GM19467 (cell line): ENCODE measurements around the gene MEGF6.
A peak's percentile ranks its signal among the peaks of the same experiment; 100 is the strongest.

Experiments used
- ATAC-seq: cut with Tn5 transposase; IDR thresholded peaks from one replicate; pipeline ENCODE4 v1.9.1; 2021; ENCODE audit warnings: mild to moderate bottlenecking, moderate library complexity; ENCODE audit not compliant: unreplicated experiment

Gene MEGF6

DNA sequence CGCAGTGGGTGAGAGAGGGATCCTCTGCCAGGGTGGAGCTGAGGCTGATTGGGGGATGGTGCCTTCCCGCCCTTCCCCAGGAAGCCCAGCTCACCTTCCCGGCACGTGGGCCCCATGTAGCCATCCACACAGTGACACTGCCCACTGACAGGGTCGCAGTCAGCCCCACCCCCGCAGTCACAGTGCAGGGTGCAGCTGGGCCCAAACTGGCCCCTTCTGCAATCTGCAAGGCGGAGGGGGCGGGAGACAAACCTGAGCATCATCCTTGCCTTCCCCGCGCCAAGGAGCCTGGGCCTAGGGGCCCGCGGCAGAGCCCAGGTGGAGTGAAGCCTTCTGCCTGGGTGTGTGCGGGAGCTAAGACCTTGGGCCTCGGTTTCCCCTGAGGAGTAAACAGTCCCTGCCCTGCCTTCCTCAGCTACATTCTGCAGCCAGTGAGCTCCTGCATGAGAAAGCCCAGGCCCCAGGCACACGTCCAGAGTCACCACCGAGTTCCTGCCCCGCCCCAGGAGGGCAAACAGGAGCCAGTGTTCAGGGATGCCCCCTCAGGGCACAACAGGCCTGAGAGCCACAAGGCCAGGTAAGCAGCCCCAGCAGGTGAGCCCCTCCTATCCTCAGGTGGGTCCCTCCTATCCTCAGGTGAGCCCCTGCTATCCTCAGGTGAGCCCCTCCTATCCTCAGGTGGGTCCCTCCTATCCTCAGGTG, 118.6 kb downstream of the MEGF6 start:
- ATAC-seq: no peak

DNA sequence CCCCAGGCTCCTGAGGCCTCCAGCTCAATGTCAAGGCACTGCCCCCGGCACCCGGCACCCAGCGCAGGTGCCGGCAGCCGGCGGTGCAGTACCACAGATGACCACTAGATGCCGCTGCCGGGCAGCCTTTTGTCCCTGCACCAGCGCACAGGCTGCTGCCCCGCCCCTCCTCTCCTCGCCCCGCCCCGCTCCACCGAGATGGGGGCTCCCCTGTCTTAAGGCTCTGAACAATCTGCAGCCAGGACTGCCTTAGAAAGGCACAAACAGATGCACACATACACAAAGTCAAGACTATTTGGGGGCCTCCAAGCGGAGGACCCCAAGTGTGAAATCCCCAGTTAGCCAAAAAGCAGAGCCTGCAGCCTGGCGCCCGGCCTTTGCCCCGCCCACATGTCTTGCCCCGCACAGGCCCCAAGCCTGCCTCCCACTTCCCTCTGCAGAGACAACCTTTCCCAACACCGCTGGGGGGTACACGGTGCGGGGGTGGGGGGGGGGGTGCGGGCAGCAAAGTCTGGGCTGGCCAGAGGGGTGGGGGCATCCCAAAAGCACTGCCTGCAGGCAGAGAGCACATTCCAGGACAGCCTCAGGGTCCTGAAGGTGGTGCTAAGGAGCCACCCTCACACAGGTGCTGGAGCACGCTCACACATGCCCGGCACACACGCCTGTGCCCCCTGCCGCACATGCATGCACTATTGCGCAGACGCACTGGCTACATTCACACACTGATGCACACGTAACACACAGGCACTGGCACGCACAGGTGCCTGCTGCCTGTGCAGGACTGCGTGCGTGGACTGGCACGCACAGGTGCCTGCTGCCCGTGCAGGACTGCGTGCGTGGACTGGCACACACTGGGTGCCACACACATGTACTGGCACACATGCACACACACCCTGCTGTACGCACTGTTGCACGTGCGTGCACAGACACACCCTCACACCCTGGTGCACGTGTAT, 119.7 kb downstream of the MEGF6 start:
- ATAC-seq: peak; percentile 74

DNA sequence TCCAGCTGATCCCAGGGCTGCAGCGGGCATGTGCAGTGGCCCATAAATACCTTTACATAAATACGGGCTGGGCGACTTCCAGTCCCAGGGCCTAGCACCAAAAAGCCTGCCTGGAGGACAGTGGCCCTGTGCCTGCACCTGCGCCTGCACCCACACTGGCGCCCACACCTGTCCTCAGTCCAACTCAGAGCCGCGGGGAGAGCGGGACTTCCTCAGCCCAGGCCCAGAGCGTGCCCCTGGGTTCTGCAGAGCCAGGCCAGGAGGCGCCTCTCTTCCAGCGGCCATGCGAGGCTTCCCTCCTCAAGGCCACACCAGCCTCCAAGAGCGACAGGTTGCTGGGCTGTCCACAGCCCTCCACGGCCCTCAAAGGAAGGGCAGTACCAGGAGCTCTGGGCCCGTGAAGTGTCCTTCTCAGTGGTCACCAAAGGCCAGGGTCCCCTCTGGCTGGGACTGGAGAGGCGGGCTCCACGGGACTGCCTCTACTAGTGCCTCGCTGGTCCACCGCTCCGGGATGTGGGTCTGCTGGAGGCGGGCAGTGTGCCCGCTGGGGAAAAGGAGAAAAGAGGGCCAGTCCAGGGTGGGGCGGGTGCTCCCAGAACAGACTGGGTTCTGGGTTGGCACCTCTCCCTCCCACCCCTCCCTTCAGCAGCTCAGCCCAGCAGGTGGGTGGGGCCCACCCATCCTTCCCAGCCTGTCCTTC, 121.1 kb downstream of the MEGF6 start:
- no peak for ATAC-seq

DNA sequence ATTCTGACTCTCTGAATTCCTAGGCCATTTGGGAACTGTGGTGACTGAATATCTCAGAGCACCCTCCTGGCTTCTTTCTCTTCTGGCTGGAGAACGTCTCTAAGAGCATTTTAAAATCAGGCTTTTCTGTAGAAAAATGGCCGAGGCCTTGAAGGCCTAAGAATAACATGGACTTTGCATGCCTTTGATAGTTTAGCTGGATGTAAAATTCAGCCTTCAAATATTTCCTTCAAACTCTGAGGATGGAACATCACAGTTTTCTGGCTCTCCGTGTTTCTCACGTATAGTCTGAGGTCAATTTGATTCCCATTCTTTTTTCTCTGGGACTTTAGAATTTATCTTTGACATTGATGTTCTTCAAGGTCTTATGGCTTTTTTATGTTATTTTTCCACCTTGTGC, 122.9 kb downstream of the MEGF6 start:
- no peak for ATAC-seq

DNA sequence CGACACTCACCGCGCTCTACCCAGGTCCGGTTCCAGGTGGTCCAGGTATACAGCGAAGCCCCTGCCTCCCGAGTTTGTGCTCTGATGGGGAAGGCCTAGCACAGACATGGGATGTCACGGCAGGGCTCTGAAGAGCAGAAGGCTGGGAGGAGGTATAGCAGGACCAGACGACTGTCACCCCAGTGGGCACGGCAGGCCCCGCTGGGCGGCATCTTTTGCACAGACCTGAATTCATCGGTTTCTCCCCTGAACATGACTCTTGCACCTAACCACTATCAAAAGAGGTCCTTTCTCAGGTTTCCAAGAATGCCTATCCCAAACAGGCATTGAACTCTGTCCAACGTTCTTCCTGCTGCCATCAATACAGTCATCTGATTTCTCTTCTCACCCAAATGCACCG, 126.3 kb downstream of the MEGF6 start:
- no peak for ATAC-seq

DNA sequence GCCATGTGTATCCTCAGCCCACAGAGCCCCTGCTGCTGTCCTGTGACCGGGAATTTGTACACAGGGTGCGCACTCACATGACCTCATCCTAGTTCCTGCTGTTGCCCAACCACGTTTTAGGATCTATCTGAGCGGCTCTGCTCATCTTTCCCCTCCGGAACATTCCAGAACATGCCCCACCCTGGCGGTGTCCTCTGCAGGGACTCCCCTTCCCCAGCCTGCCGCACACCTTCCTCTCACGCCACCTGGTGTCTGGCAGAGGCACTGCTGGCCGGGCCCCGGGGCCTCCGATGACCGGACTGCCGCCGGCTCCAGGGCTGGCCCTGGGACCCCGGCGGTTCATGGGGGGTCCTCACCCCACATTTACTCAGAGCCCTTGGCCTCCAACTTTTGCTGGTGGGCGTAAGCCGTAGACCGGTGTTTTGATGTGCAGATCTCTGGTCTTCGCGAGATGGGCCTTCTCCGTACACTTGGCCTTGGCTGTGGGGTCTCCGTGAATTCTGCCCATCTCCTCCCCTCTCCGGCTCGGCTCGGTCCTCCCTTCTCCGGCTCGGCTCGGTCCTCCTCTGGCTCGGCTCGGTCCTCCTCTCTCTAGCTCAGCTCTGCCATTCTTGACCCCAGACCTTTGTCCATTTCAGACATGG, 127.4 kb downstream of the MEGF6 start:
- no peak for ATAC-seq

DNA sequence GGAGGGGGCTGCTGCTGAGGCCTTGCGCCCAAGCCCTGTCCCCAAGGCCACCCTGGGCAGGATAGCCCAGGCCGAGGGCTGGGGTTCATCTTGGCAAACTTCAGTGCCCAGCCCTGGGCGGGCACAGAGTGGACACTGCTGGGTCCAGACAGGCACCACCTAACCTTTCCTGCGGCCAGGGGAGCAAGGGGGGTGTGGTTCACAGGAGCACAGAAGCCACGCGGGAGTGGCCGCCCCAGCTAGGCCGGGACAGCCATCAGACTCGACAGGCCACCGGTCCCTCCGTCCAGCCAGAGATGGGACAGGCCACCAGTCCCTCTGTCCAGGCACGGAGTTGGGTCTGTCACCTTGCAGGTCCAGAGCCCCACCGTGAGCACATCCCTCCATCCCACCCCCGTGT, 127.9 kb downstream of the MEGF6 start:
- no peak for ATAC-seq

DNA sequence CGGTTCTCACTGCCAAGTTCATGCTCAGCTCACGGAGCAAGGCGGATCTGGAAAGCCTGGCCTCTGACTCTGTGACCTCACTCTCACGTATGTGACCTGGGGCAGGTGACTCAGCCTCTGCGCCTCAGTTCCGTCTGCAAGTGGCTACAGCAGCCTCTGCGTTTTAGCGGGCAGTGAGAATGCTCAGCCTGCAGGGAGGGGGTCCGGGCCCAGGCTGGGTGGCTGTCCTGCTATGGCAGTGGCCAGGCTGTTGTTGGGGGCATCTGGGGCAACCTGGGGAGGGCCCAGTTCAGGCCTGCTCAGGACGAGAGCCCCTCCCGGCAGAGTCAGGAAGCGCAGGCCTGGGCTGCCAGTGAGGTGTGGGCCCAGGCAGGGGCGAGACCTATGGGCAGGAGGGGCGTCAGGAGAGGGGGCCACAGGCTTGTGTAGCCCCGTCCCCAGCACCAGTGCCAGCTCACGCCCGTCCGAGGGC, 128.9 kb downstream of the MEGF6 start:
- ATAC-seq: no peak

DNA sequence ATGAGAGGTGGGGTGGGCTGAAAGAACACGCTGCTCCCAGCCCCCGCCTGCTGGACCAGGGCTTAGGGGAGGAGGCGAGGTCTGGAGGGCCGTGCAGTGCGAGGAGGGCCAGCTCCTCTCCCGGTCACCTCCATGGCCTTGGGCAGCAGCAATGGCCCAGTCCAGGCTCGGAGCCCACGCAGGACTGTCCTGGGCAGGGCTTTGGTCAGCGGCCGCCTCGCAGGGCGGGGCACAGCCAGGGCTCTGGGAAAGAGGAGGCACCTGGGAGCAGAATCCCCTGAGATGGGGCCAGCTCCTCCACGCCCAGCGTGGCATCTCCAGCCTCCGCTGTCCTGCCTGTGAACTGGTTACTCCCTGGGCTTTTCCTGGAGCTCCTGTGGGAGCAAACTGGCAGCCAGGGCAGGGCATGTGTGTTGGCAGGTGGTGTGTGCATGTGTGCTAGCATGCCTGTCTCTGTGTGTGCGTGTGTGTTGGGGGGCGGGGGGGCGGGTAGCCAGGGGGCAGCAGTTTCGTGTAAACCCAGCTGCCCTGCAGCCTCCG, 129.4 kb downstream of the MEGF6 start:
- ATAC-seq: no peak

DNA sequence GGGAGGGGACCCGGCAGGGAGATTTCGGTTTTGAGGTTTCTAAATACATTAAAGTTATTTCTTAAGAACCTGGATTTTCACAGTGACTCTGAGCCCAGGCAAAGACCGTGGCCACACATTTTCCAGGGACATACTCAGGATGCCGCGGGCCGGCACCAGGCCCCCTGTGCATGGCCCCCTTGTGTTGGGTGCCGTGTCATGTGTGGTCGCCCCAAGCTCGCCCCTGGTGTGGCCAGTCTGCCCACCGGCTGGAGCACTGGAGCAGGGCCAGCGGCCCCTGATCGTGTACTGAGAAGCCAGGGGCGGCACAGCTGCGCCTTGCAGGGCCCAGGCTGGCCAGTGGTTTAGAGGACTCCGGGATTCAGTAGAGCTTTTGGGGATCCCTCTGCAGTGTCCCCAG, 130.3 kb downstream of the MEGF6 start:
- no peak for ATAC-seq

DNA sequence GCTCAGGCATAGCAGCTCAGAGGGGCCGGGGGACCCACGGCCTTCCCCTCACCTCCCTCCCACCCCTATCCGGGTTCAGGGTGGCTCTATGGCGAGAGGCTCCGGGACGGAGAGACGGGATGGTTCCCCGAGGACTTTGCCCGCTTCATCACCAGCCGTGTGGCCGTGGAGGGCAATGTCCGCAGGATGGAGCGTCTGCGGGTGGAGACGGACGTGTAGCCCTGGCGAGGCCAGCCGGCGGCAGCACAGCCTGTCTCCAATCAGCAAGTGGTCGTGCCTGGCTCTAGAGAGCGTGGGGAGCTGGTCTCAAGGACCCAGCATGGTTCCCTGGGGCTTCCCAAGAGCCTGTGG, 131.0 kb downstream of the MEGF6 start:
- ATAC-seq: no peak

DNA sequence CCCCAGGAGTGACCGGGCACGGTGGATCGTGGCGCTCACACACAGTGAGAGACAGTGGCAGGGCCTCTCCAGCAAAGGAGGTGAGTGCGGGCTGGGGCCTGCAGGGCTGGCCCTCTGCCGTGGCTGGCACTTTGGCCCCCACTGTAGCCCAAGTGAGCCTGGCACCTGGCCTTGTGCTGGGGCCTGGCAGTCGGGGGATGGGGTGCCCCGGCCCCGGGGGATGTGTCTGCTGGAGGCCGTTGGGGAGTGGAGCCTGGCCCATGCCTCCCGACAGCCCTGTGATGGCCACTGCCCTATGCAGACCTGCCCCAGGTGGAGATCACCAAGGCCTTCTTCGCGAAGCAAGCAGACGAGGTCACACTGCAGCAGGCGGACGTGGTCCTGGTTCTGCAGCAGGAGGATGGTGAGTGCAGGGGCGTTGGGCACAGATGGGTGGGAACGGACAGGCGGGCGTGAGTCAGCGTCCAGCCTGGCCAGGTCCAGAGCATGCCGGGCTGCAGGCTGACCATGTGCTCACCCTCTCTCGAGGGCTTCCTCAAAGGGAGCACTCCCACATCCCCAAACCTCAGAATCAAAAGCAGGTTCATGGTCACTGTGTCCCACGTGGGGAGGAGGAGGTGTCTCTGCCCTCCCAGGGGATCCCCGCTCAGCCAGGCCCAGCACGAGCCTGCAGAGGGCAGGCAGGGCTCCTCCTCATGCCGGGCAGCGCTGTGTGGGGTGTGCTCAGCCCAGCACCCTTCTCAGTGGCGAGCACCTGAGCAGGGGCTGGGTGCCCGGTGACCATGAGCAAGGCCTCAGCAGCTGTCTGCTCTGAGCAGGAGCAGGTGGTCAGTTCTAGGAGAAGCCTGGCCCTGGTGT, 131.6 kb downstream of the MEGF6 start:
- ATAC-seq: no peak

DNA sequence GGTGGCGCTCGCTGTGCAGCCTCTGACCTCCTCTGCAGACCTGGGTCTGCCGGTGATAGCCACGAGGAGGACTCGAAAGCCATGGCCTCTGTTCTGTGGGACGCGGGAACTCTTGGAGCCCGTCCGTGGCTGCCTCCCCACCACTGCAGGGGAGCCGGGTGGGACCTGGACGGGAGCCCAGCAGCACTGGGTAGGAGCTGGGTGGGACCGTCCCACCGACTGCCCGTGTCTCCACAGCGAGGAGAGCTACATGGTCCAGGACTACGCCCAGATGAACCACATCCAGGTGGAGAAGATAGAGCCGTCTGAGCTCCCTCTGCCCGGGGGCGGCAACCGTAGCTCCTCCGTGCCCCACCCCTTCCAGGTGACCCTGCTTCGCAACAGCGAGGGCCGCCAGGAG, 133.1 kb downstream of the MEGF6 start:
- no peak for ATAC-seq

DNA sequence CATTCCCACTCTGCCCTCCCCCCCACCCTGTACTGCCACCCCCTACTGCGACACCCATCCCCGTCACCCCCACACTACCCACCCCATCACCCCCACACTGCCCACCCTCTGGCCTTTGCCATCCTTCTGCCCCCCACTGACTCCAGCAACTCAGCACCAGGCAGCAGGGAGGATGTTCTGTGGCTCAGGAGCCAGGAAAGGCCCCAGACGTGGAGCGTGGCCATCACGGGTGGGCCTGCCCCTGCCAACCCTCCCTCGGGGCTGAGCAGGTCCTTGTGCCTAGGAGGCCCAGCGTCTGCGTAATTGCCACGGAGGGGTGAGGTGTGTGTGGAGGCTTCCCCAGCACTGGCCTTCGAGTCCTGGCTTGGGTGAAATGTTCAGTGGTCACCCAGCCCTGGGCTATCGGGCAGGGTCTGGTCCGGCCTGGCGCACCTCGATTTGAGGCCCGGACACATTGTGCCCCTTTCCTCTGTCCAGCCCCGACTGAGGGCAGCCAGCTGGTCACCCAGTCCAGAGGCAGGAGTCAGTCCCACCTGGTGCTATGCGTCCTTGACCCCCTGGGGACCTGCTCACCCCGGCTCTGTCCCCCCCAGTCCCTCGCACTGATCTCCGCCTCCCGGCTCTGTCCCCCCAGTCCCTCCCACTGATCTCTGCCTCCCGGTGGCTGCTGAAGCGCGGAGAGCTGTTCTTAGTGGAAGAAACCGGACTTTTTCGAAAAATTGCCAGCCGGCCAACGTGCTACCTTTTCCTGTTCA, 133.9 kb downstream of the MEGF6 start:
- no peak for ATAC-seq

DNA sequence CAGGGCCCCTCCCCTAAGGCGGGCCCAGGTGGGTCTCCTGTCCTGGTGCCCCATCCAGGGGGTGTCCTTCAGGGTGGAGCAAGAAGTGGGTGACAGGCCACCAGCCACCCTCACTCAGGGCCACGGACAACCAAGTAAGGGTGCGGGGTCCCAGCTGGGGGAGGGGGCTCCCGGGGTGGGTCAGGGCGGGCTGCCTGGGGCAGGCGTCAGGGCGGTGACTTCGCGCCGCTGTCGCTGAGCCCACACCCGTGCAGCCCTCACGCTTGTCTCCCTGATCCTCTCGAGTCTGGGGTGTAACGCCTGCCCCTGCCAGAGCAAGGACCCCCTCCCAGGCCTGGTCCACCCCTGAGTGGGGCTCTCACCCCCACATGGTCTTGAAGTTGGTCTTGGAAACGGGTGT, 134.6 kb downstream of the MEGF6 start:
- ATAC-seq: no peak

DNA sequence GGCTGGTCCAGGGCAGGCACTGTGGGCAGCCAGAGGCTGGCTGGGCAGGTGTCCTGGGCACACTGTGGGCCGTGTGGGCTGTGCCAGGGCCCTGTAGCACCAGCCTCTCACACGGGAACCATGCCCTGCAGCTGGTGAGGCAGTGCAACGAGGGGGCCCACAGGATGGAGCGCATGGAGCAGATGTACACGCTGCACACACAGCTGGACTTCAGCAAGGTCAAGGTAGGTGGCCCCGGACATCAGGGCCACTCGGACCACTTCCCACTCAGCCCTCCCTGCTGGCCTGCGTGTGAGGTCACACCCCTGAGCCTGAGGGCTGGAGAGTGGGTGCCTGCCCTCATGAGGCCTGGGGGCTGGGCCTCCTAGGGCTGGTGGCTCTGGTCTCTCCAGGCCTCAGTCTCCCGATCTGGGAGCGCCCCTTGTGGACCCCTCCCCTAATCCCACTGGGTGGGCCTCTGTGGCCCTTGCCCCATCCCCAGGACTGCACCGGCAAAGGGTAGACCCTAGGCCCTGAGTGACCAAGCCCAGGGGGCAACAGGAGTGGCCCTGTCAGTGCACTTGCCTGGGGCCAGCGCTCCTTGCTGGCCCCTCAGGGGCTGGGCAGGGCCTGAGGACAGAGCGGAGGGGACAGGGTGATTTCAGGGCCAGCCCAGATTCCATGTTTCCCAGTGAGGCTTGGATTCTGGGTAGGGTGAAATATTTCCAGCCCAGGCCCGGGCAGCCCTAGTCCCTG, 135.3 kb downstream of the MEGF6 start:
- ATAC-seq: no peak

DNA sequence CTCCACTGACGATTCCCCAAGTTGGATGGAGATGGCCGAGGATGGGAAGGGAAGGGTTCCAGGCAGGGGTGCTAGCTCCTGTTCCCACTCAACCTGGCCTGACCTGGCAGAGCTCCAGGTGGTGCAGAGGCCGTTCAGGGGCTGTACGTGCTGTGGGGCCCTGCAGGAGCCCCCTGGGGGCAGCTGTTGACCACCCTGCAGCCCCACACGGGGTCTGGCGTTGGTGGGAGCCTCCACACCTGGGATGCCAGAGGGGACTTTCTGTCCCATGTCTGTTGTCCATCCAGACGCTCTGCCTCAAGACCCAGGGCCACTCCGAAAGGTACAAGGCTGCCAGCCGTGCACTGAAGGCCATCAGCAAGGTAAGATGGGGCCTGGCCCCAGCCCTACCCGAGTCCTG, 136.9 kb downstream of the MEGF6 start:
- no peak for ATAC-seq

DNA sequence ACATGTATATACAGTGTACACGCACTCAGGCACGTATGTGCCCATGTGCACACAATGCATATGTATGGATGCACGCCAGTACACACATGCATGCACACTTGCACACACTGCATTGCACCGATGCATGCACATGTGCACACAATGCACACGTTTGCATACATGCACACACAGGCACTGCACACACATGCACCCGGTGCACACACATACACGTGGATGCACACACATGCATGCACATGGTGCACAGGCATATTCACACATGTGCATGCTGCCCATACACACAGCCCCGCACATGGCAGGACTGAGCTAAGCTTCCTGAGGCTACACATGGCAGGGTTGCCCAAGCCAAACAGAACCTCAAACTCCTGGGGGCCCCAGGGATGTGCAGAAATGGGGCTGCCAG, 137.3 kb downstream of the MEGF6 start:
- no peak for ATAC-seq
